Right lobe of liver (tissue), 4 donors: ENCODE data around the gene ZMYND12.

Experiments
- CTCF ChIP-seq, 4 donors: fragments of 200-600 bp in 3 of 4; fragments of 450-650 bp in 1 of 4; IDR thresholded peaks; one replicate each; pipeline versions ENCODE4 v1.5.1 to v1.8.0; 2016 to 2022; ENCODE audit warnings: antibody characterized with exemption in 4 of 4, mild to moderate bottlenecking in 2 of 4
- POLR2A ChIP-seq: fragments of 450-650 bp; IDR thresholded peaks from one replicate; pipeline ENCODE4 v1.6.1; 2017; ENCODE audit warnings: antibody characterized with exemption, mild to moderate bottlenecking
- donor health status: DM: no; HTN: no; CAD: no.
- donor health status: DM: no; HTN: no; CAD: no.
- donor health status: DM: no; HTN: yes; CAD: no.

- no peak for TF ChIP-seq CTCF (IDR thresholded peaks at IDR 0.05)
- TF ChIP-seq POLR2A, result no peak
Observed at GRCh38 chr1:42420121-42420520, 35.7 kb downstream of the ZMYND12 start.
